CD4-positive, CD25-positive, alpha-beta regulatory T cell (primary cell): ENCODE results near the gene BRF1. TPM values are rescaled to one million over a fixed set of nuclear protein-coding genes. Genes with fewer than 3 reads are reported as not detected.
"Not testable (repeated sequence)": the region's sequence is repeated elsewhere in the genome, so short reads cannot be mapped to it uniquely, and the experiment has no call there.

ENCODE experiments used
- ATAC-seq, 2 donors: fragments of 150-1000 bp; cut with Tn5 transposase; one replicate each; pipeline ENCODE4 v1.10.0; 2021; ENCODE audit warnings: low read depth in 2 of 2, moderate number of reproducible peaks in 2 of 2, moderate library complexity in 1 of 2
- DNase-seq, 3 donors: peaks; one replicate each; pipeline versions ENCODE4 v3.0.0 to v3.0.0-alpha.2; 2012 to 2022; ENCODE audit warnings: mixed read lengths in 1 of 3
- H3K27ac ChIP-seq: one replicate; pipeline ENCODE4 v1.7.0; 2013; ENCODE audit warnings: mild to moderate bottlenecking, low read length; ENCODE audit not compliant: insufficient read depth, poor library complexity, severe bottlenecking
- H3K27me3 ChIP-seq: one replicate; pipeline ENCODE4 v1.7.0; 2013; ENCODE audit warnings: low read length; ENCODE audit not compliant: control insufficient read depth, insufficient read depth
- H3K36me3 ChIP-seq: one replicate; pipeline ENCODE4 v1.7.0; 2013; ENCODE audit warnings: mild to moderate bottlenecking, low read length, moderate library complexity; ENCODE audit not compliant: control insufficient read depth, insufficient read depth
- H3K4me1 ChIP-seq: 2 replicates; pipeline ENCODE4 v1.7.0; 2013; ENCODE audit warnings: mild to moderate bottlenecking, low read length; ENCODE audit not compliant: insufficient read depth, control insufficient read depth, poor library complexity, severe bottlenecking
- H3K4me3 ChIP-seq: one replicate; pipeline ENCODE4 v1.7.0; 2013; ENCODE audit warnings: low read depth, mild to moderate bottlenecking, low read length, moderate library complexity
- H3K9me3 ChIP-seq, 2 experiments: 1 replicate in 1 of 2; 2 replicates in 1 of 2; pipeline ENCODE4 v1.7.0; 2013; ENCODE audit warnings: low read length in 2 of 2, mild to moderate bottlenecking in 1 of 2, moderate library complexity in 1 of 2; ENCODE audit not compliant: control insufficient read depth in 2 of 2
- H3K27ac Mint-ChIP-seq, 3 donors: one replicate each; pipeline ENCODE4 v1.8.0; 2020 to 2022; ENCODE audit warnings: mild to moderate bottlenecking in 3 of 3, mixed read lengths in 3 of 3, moderate library complexity in 2 of 3
- H3K27me3 Mint-ChIP-seq: one replicate; pipeline ENCODE4 v1.8.0; 2022; ENCODE audit warnings: mild to moderate bottlenecking, mixed read lengths
- H3K36me3 Mint-ChIP-seq: one replicate; pipeline ENCODE4 v1.8.0; 2020; ENCODE audit warnings: mixed read lengths
- H3K4me1 Mint-ChIP-seq, 4 donors: one replicate each; pipeline ENCODE4 v1.8.0; 2020 to 2022; ENCODE audit warnings: mixed read lengths in 4 of 4, mild to moderate bottlenecking in 1 of 4
- H3K4me3 Mint-ChIP-seq, 4 donors: one replicate each; pipeline ENCODE4 v1.8.0; 2020 to 2022; ENCODE audit warnings: mild to moderate bottlenecking in 4 of 4, mixed read lengths in 4 of 4, moderate library complexity in 3 of 4
- H3K9me3 Mint-ChIP-seq, 7 donors: one replicate each; pipeline ENCODE4 v1.8.0; 2020 to 2022; ENCODE audit warnings: mixed read lengths in 7 of 7, mild to moderate bottlenecking in 3 of 7, moderate library complexity in 2 of 7
- polyA plus RNA-seq, 4 donors: library from polyadenylated mRNA; unstranded; fragments of 300-500 nt; fragmentation: Illumina TruSeq; gene quantifications; one replicate each; pipeline ENCODE4 v1.2.3, GENCODE V29; 2021
- total RNA-seq: library from RNA; stranded (reverse); gene quantifications from one replicate; pipeline ENCODE4 v1.2.3, GENCODE V29; 2022

Gene BRF1
- total and polyA plus RNA-seq, 5 donors from 2014 or later: 5.6 to 58.9 (median 7.6) TPM

- ATAC-seq: no peak
- Histone ChIP-seq H3K36me3 (no peaks in the 10 kb centered on the region), H3K27me3 (no peaks in the 10 kb centered on the region), H3K27ac (no peak overlapping the region), H3K4me1 (peaks cover 13% of the 10 kb centered on the region), H3K4me3 (no peak overlapping the region), H3K9me3 (no peaks in the 10 kb centered on the region)
- Mint-ChIP-seq H3K27me3 (no peaks in the 10 kb centered on the region), H3K4me1 (peaks cover 5 to 36% (median 14%) of the 10 kb centered on the region in 4 donors), H3K36me3 (no peaks in the 10 kb centered on the region), H3K9me3 (no peaks in the 10 kb centered on the region), H3K4me3 (no peak overlapping the region), H3K27ac (peak overlapping the region in 1 of 3 donors; percentile 44)
- DNase-seq: no peak
These were observed 28.8 kb upstream of the BRF1 start for GRCh38 chr14:105329411-105330150.

GRCh38 chr14:105328678-105329390 is 28.0 kb upstream of the BRF1 start:
- H3K4me1 ChIP-seq: peaks cover 13% of the 10 kb centered on the region
- no peaks in the 10 kb centered on the region for H3K9me3 ChIP-seq
- H3K27ac Mint-ChIP-seq: peak overlapping the region in 2 of 3 donors; percentile 25 to 44
- DNase-seq: no peak
- no peak overlapping the region for H3K4me3 Mint-ChIP-seq
- H3K4me1 Mint-ChIP-seq: peaks cover 5 to 36% (median 14%) of the 10 kb centered on the region in 4 donors
- no peaks in the 10 kb centered on the region for H3K27me3 Mint-ChIP-seq
- no peak for ATAC-seq
- no peak overlapping the region for H3K4me3 ChIP-seq
- no peak overlapping the region for H3K27ac ChIP-seq
- no peaks in the 10 kb centered on the region for H3K27me3 ChIP-seq
- no peaks in the 10 kb centered on the region for H3K9me3 Mint-ChIP-seq
- no peaks in the 10 kb centered on the region for H3K36me3 ChIP-seq
- no peaks in the 10 kb centered on the region for H3K36me3 Mint-ChIP-seq

GRCh38 chr14:105328070-105328677 is 27.4 kb upstream of the BRF1 start:
- H3K4me3 Mint-ChIP-seq: no peak overlapping the region
- ATAC-seq: no peak

GRCh38 chr14:105327695-105328045 is 26.9 kb upstream of the BRF1 start:
- H3K36me3 ChIP-seq, DNase-seq, H3K9me3 ChIP-seq, H3K4me3 ChIP-seq, H3K36me3 Mint-ChIP-seq, H3K4me3 Mint-ChIP-seq, H3K27ac ChIP-seq, H3K9me3 Mint-ChIP-seq, H3K27me3 ChIP-seq, H3K27ac Mint-ChIP-seq, ATAC-seq, H3K27me3 Mint-ChIP-seq: not testable (repeated sequence)
- H3K4me1 ChIP-seq: peaks cover 13% of the 10 kb centered on the region
- peaks cover 5 to 40% (median 21%) of the 10 kb centered on the region in 4 donors for H3K4me1 Mint-ChIP-seq

More at GRCh38 chr14:105328070-105328677, 27.4 kb upstream of the BRF1 start:
- no peak overlapping the region for H3K27ac ChIP-seq
- no peaks in the 10 kb centered on the region for H3K27me3 ChIP-seq
- no peak for DNase-seq
- Mint-ChIP-seq H3K36me3 (no peaks in the 10 kb centered on the region), H3K27ac (peak overlapping the region in 1 of 3 donors; percentile 44), H3K4me1 (peaks cover 5 to 39% (median 17%) of the 10 kb centered on the region in 4 donors), H3K27me3 (no peaks in the 10 kb centered on the region), H3K9me3 (no peaks in the 10 kb centered on the region)
- H3K4me1 ChIP-seq: peaks cover 13% of the 10 kb centered on the region
- no peaks in the 10 kb centered on the region for H3K9me3 ChIP-seq
- H3K4me3 ChIP-seq: no peak overlapping the region
- no peaks in the 10 kb centered on the region for H3K36me3 ChIP-seq

GRCh38 chr14:105326891-105327694 is 26.3 kb upstream of the BRF1 start:
- no peaks in the 10 kb centered on the region for H3K36me3 ChIP-seq
- no peaks in the 10 kb centered on the region for H3K27me3 Mint-ChIP-seq
- H3K9me3 Mint-ChIP-seq: no peaks in the 10 kb centered on the region
- DNase-seq (no peak), ATAC-seq (no peak)
- H3K4me1 ChIP-seq: peaks cover 13% of the 10 kb centered on the region
- H3K27me3 ChIP-seq: no peaks in the 10 kb centered on the region
- no peak overlapping the region for H3K27ac ChIP-seq
- H3K4me1 Mint-ChIP-seq: peaks cover 5 to 42% (median 23%) of the 10 kb centered on the region in 4 donors
- no peak overlapping the region for H3K27ac Mint-ChIP-seq
- peak overlapping the region in 1 of 4 donors; percentile 43 for H3K4me3 Mint-ChIP-seq
- H3K9me3 ChIP-seq: no peaks in the 10 kb centered on the region
- H3K36me3 Mint-ChIP-seq: peaks cover 6% of the 10 kb centered on the region
- no peak overlapping the region for H3K4me3 ChIP-seq

- H3K27me3 ChIP-seq: no peaks in the 10 kb centered on the region
- peaks cover 13% of the 10 kb centered on the region for H3K4me1 ChIP-seq
- Mint-ChIP-seq H3K27me3 (no peaks in the 10 kb centered on the region), H3K4me3 (no peak overlapping the region), H3K27ac (no peak overlapping the region), H3K4me1 (peaks cover 0 to 37% (median 19%) of the 10 kb centered on the region in 4 donors), H3K36me3 (peaks cover 6% of the 10 kb centered on the region), H3K9me3 (no peaks in the 10 kb centered on the region)
- no peak overlapping the region for H3K27ac ChIP-seq
- H3K4me3 ChIP-seq: no peak overlapping the region
- ATAC-seq: no peak
- no peaks in the 10 kb centered on the region for H3K36me3 ChIP-seq
- H3K9me3 ChIP-seq: no peaks in the 10 kb centered on the region
- DNase-seq: no peak
These were observed 25.7 kb upstream of the BRF1 start for GRCh38 chr14:105326568-105326867.

GRCh38 chr14:105325716-105326567 is 25.1 kb upstream of the BRF1 start:
- Histone ChIP-seq H3K27me3 (no peaks in the 10 kb centered on the region), H3K27ac (no peak overlapping the region), H3K36me3 (no peaks in the 10 kb centered on the region), H3K4me3 (no peak overlapping the region), H3K4me1 (peaks cover 13% of the 10 kb centered on the region), H3K9me3 (no peaks in the 10 kb centered on the region)
- DNase-seq: no peak
- no peak overlapping the region for H3K4me3 Mint-ChIP-seq
- H3K9me3 Mint-ChIP-seq: no peaks in the 10 kb centered on the region
- H3K36me3 Mint-ChIP-seq: peaks cover 9% of the 10 kb centered on the region
- no peak for ATAC-seq
- no peak overlapping the region for H3K27ac Mint-ChIP-seq
- peaks cover 0 to 31% (median 16%) of the 10 kb centered on the region in 4 donors for H3K4me1 Mint-ChIP-seq
- no peaks in the 10 kb centered on the region for H3K27me3 Mint-ChIP-seq
